PC-9 (cell line): ENCODE data around the gene TMCO2. TPM values are rescaled to one million over a fixed set of nuclear protein-coding genes. Genes with fewer than 3 reads are reported as not detected.

Experiments used
- BruUV-seq: library from RNA; stranded (reverse); fragments of 400-500 nt; replicated peaks from 2 replicates; lab custom pipeline; 2021; lab: Mats Ljungman, UMichigan
- CTCF ChIA-PET: fragments of 300-600 bp; sonication (Branson Sonifier 250); formaldehyde crosslinking; loops from one replicate; lab custom pipeline; 2022; ENCODE audit warnings: antibody characterized with exemption; lab: Charles Lee
- POLR2A ChIA-PET: fragments of 300-600 bp; sonication (Branson Sonifier 250); formaldehyde crosslinking; loops from one replicate; lab custom pipeline; 2022; ENCODE audit warnings: antibody characterized with exemption; ENCODE audit not compliant: unreplicated experiment; lab: Charles Lee
- DNase-seq, 2 experiments: peaks; one replicate each; pipeline versions ENCODE4 v3.0.0 to v3.0.0-alpha.2; 2015 to 2022; ENCODE audit warnings: mixed read lengths in 1 of 2
- H2AFZ ChIP-seq: fragments of 200-600 bp; sonication (generic); 2 replicates; pipeline ENCODE4 v1.8.1; 2017; ENCODE audit warnings: antibody characterized with exemption
- H3F3A ChIP-seq: fragments of 200-600 bp; sonication (generic); 2 replicates; pipeline ENCODE4 v1.8.1; 2017; ENCODE audit warnings: antibody characterized with exemption, mild to moderate bottlenecking, low read depth; ENCODE audit not compliant: insufficient read depth
- H3K27ac ChIP-seq: fragments of 200-600 bp; sonication (generic); 2 replicates; pipeline ENCODE4 v1.6.1; 2016; ENCODE audit warnings: mixed run types
- H3K27me3 ChIP-seq: fragments of 200-600 bp; sonication (generic); 2 replicates; pipeline ENCODE4 v1.6.1; 2016; ENCODE audit warnings: low read depth, mixed run types; ENCODE audit not compliant: insufficient read depth
- H3K36me3 ChIP-seq: fragments of 200-600 bp; sonication (generic); 2 replicates; pipeline ENCODE4 v1.6.1; 2016; ENCODE audit warnings: low read depth, mixed run types
- H3K4me1 ChIP-seq: fragments of 200-600 bp; sonication (generic); replicated peaks from 2 replicates; pipeline ENCODE4 v1.6.1; 2016; ENCODE audit warnings: mixed run types; ENCODE audit not compliant: insufficient read depth
- H3K4me2 ChIP-seq: fragments of 200-600 bp; sonication (generic); 2 replicates; pipeline ENCODE4 v1.6.1; 2017; ENCODE audit warnings: mixed run types
- H3K4me3 ChIP-seq: fragments of 200-600 bp; sonication (generic); 2 replicates; pipeline ENCODE4 v1.6.1; 2016; ENCODE audit warnings: mixed run types
- H3K79me2 ChIP-seq: fragments of 200-600 bp; sonication (generic); 2 replicates; pipeline ENCODE4 v1.6.1; 2017; ENCODE audit warnings: low read depth, mixed run types
- H3K9me2 ChIP-seq: fragments of 200-600 bp; sonication (generic); 2 replicates; pipeline ENCODE4 v1.8.1; 2017; ENCODE audit warnings: mild to moderate bottlenecking; ENCODE audit not compliant: insufficient read depth
- H3K9me3 ChIP-seq: fragments of 200-600 bp; sonication (generic); 2 replicates; pipeline ENCODE4 v1.8.1; 2016; ENCODE audit warnings: low read depth; ENCODE audit not compliant: insufficient read depth
- H4K20me1 ChIP-seq: fragments of 200-600 bp; sonication (generic); 2 replicates; pipeline ENCODE4 v1.8.1; 2017; ENCODE audit not compliant: insufficient read depth
- EZH2 ChIP-seq: fragments of 200-600 bp; sonication (generic); IDR thresholded peaks from 2 replicates; pipeline ENCODE4 v1.8.0; 2017; ENCODE audit warnings: antibody characterized with exemption, low read depth
- intact Hi-C: fragments of 100-400 bp; cut with micrococcal nuclease; formaldehyde crosslinking; loops from one replicate; pipeline ENCODE4 v1.10.0; 2022; ENCODE audit not compliant: unreplicated experiment
- total RNA-seq: library from RNA; stranded (reverse); gene quantifications from 2 replicates; pipeline ENCODE4 v1.2.3, GENCODE V29; 2021
- TF ChIP-seq, protein P1 (sequence below): fragments of 200-600 bp; sonication (generic); conservative IDR thresholded peaks from 2 replicates; pipeline ENCODE4 v1.6.1; 2017; ENCODE audit warnings: mixed run types, antibody characterized with exemption, mild to moderate bottlenecking, moderate library complexity

The TMCO2 gene
- total RNA-seq, 1 experiment from 2014 or later, result not detected

GRCh38 chr1:40241362-40241761 is 6.4 kb upstream of the TMCO2 start:
- Histone ChIP-seq H2AFZ (no peak overlapping the region), H3K4me2 (peak overlapping the region; percentile 20), H3K4me3 (peak overlapping the region; percentile 11; the same call in 1 of the 2 replicates), H3K9me3 (peaks cover 16% of the 10 kb centered on the region), H3K27me3 (no peaks in the 10 kb centered on the region), H3K9me2 (no peaks in the 10 kb centered on the region), H3K36me3 (peaks cover 30% of the 10 kb centered on the region), H3K27ac (peak overlapping the region; percentile 68), H3F3A (peaks cover 60% of the 10 kb centered on the region), H4K20me1 (no peaks in the 10 kb centered on the region), H3K4me1 (peaks cover 24% of the 10 kb centered on the region), H3K79me2 (no peaks in the 10 kb centered on the region)
- no peak for DNase-seq
- ChIA-PET POLR2A (interaction anchor here (0.6 to 1.0 kb wide), 3 partner anchors 16 to 186 kb away, joined by 3 to 6 read pairs (median 5); partner anchors contain the start of gene ZMPSTE24), CTCF (interaction anchor here (0.6 to 2.0 kb wide), 7 partner anchors 58 to 346 kb away, joined by 3 to 10 read pairs (median 7); partner anchors contain the start of gene CAP1)
- BruUV-seq, result TSS peak; percentile 69
- TF ChIP-seq, protein P1, sequence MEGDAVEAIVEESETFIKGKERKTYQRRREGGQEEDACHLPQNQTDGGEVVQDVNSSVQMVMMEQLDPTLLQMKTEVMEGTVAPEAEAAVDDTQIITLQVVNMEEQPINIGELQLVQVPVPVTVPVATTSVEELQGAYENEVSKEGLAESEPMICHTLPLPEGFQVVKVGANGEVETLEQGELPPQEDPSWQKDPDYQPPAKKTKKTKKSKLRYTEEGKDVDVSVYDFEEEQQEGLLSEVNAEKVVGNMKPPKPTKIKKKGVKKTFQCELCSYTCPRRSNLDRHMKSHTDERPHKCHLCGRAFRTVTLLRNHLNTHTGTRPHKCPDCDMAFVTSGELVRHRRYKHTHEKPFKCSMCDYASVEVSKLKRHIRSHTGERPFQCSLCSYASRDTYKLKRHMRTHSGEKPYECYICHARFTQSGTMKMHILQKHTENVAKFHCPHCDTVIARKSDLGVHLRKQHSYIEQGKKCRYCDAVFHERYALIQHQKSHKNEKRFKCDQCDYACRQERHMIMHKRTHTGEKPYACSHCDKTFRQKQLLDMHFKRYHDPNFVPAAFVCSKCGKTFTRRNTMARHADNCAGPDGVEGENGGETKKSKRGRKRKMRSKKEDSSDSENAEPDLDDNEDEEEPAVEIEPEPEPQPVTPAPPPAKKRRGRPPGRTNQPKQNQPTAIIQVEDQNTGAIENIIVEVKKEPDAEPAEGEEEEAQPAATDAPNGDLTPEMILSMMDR, result no peak
- intact Hi-C loops, result no loop called here

GRCh38 chr1:40243351-40243750 is 4.4 kb upstream of the TMCO2 start:
- ChIA-PET POLR2A (interaction anchor here (0.6 kb wide), 1 partner anchor 794 kb away, joined by 6 read pairs; no protein-coding TSS in a partner anchor), CTCF (interaction anchor here (0.7 kb wide), 2 partner anchors 14 to 168 kb away, joined by 5 to 8 read pairs; no protein-coding TSS in a partner anchor)
- Histone ChIP-seq H2AFZ (no peak overlapping the region), H4K20me1 (no peaks in the 10 kb centered on the region), H3K27me3 (no peaks in the 10 kb centered on the region), H3K79me2 (no peaks in the 10 kb centered on the region), H3K4me3 (no peak overlapping the region), H3K4me1 (peaks cover 24% of the 10 kb centered on the region), H3K36me3 (peaks cover 10% of the 10 kb centered on the region), H3F3A (peaks cover 53% of the 10 kb centered on the region), H3K27ac (no peak overlapping the region), H3K9me2 (no peaks in the 10 kb centered on the region), H3K4me2 (no peak overlapping the region), H3K9me3 (peaks cover 8% of the 10 kb centered on the region; the same call in 1 of the 2 replicates)
- DNase-seq, result no peak
- intact Hi-C loops, result no loop called here
- TF ChIP-seq EZH2, result no peak
- TF ChIP-seq, protein P1, result no peak
- TSS peak; percentile 4 for BruUV-seq

DNA sequence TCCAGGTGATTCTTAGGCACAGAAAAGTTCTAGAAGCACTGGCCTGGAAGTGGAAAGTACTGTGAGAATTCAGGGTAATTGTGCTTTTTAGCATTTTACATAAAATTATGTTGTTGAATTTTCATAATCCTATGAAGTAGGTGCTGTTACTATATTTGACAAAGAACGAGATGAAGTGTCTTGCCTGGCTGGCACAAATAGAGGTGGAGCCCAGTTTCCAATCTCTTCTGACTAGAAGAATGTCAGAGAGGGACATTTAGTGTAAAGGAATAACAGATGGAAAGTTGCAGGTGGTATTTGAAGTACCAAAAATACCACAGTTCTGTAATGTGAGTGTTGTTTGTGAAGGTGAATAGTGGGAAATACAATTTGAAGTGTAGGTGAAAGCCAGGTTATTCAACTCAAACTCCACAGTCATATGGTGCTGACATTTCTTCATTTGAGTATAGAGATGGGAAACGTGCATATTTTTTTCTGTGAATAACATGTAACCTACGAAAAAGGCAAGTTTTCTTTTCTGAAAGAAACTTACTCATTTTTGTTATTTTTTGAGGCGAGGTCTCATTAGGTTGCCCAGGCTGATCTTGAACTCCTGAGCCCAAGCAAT is 3.5 kb upstream of the TMCO2 start:
- H3K9me2 ChIP-seq, result no peaks in the 10 kb centered on the region
- H3K27ac ChIP-seq, result no peak overlapping the region
- DNase-seq, result no peak
- 0 out of 2 replicates have a peak, but pooled peaks cover under 1% of the 10 kb centered on the region for H3K36me3 ChIP-seq
- no TSS peak for BruUV-seq
- H3K4me1 ChIP-seq, result peaks cover 24% of the 10 kb centered on the region
- no peak overlapping the region for H2AFZ ChIP-seq
- intact Hi-C loops, result no loop called here
- no peaks in the 10 kb centered on the region for H3K27me3 ChIP-seq
- H4K20me1 ChIP-seq, result no peaks in the 10 kb centered on the region
- no peaks in the 10 kb centered on the region for H3K79me2 ChIP-seq
- H3K4me2 ChIP-seq, result no peak overlapping the region
- peaks cover 49% of the 10 kb centered on the region for H3F3A ChIP-seq
- no peak overlapping the region for H3K4me3 ChIP-seq
- peaks cover 8% of the 10 kb centered on the region; the same call in 1 of the 2 replicates for H3K9me3 ChIP-seq
- TF ChIP-seq EZH2, result no peak
- TF ChIP-seq, protein P1, result no peak
- ChIA-PET POLR2A (no interaction called here), CTCF (interaction anchor here (0.6 kb wide), 2 partner anchors 10 to 12 kb away, joined by 3 to 5 read pairs; no protein-coding TSS in a partner anchor)
